ENCODE measurements around the gene UMAD1. TPM values are rescaled to one million over a fixed set of nuclear protein-coding genes. Genes with fewer than 3 reads are reported as not detected.

The UMAD1 gene
- total and polyA plus RNA-seq, 10 donors, result 7.6 to 21.2 (median 14.2) TPM

- Histone ChIP-seq H3K4me3 (no peak overlapping the region), H3K9me3 (no peaks in the 10 kb centered on the region), H3K36me3 (no peaks in the 10 kb centered on the region), H3K4me1 (peaks cover 2 to 23% (median 13%) of the 10 kb centered on the region in 6 donors), H3K27ac (no peak overlapping the region), H3K27me3 (replicated peaks in 1 of 7) (no peaks in the 10 kb centered on the region)
- WGBS, 5 donors, result 48 to 94% (median 70%) methylated on average over 2 of the region's 2 CpGs
- intact Hi-C loops (cut with DNase I; ENCODE audit: low total_unique reads), result no loop called here
- TF ChIP-seq POLR2A (IDR thresholded peaks at IDR 0.05) (no peak), POLR2AphosphoS5 (IDR thresholded peaks at IDR 0.05) (no peak), CTCF (IDR thresholded peaks at IDR 0.05 in 8 of 11, conservative IDR thresholded peaks at IDR 0.05 in 3 of 11) (no peak)
- no peak for DNase-seq
These were observed 221.8 kb downstream of the UMAD1 start for GRCh38 chr7:7862393-7862792.

- no peaks in the 10 kb centered on the region for H3K27me3 ChIP-seq (replicated peaks in 1 of 7)
- intact Hi-C loops (cut with DNase I; ENCODE audit: low total_unique reads), result no loop called here
- WGBS, 5 donors, result 22 to 35% (median 24%) methylated on average over 10 of the region's 10 CpGs
These were observed 227.5 kb downstream of the UMAD1 start for GRCh38 chr7:7867846-7868571.

GRCh38 chr7:7868572-7868899, 228.0 kb downstream of the UMAD1 start:
- WGBS, 5 donors, result 11 to 69% (median 61%) methylated on average over 1 of the region's 1 CpG
- DNase-seq, result no peak
- Histone ChIP-seq H3K9me3 (no peaks in the 10 kb centered on the region), H3K27ac (peak overlapping the region in 4 of 8 donors; percentile 35 to 71 (median 45)), H3K4me1 (peaks cover 10 to 25% (median 18%) of the 10 kb centered on the region in 6 donors), H3K4me3 (peak overlapping the region in 1 of 8 donors; percentile 35), H3K27me3 (replicated peaks in 1 of 7) (no peaks in the 10 kb centered on the region), H3K36me3 (no peaks in the 10 kb centered on the region)
- TF ChIP-seq POLR2A (IDR thresholded peaks at IDR 0.05), result no peak
- TF ChIP-seq CTCF (IDR thresholded peaks at IDR 0.05 in 8 of 11, conservative IDR thresholded peaks at IDR 0.05 in 3 of 11), result no peak
- TF ChIP-seq POLR2AphosphoS5 (IDR thresholded peaks at IDR 0.05), result no peak
- intact Hi-C loops (cut with DNase I; ENCODE audit: low total_unique reads), result no loop called here

More at GRCh38 chr7:7867846-7868571, 227.5 kb downstream of the UMAD1 start:
- no peaks in the 10 kb centered on the region for H3K36me3 ChIP-seq
- DNase-seq, result no peak
- H3K4me1 ChIP-seq, result peaks cover 10 to 25% (median 18%) of the 10 kb centered on the region in 6 donors
- H3K9me3 ChIP-seq, result no peaks in the 10 kb centered on the region
- peak overlapping the region in 5 of 8 donors; percentile 35 to 71 (median 45) for H3K27ac ChIP-seq
- TF ChIP-seq POLR2AphosphoS5 (IDR thresholded peaks at IDR 0.05) (no peak), POLR2A (IDR thresholded peaks at IDR 0.05) (no peak), CTCF (IDR thresholded peaks at IDR 0.05 in 8 of 11, conservative IDR thresholded peaks at IDR 0.05 in 3 of 11) (no peak)
- H3K4me3 ChIP-seq, result peak overlapping the region in 1 of 8 donors; percentile 35

GRCh38 chr7:7869036-7869435, 228.5 kb downstream of the UMAD1 start:
- no peaks in the 10 kb centered on the region for H3K36me3 ChIP-seq
- H3K4me3 ChIP-seq, result no peak overlapping the region
- no peak for DNase-seq
- H3K9me3 ChIP-seq, result no peaks in the 10 kb centered on the region
- peak overlapping the region in 2 of 8 donors; percentile 35 to 71 for H3K27ac ChIP-seq
- TF ChIP-seq POLR2AphosphoS5 (IDR thresholded peaks at IDR 0.05) (no peak), POLR2A (IDR thresholded peaks at IDR 0.05) (no peak), CTCF (IDR thresholded peaks at IDR 0.05 in 8 of 11, conservative IDR thresholded peaks at IDR 0.05 in 3 of 11) (no peak)
- 0 to 97% (median 48%) methylated on average over 1 of the region's 1 CpG for WGBS, 5 donors
- H3K4me1 ChIP-seq, result peaks cover 10 to 25% (median 18%) of the 10 kb centered on the region in 6 donors
- H3K27me3 ChIP-seq (replicated peaks in 1 of 7), result no peaks in the 10 kb centered on the region
- intact Hi-C loops (cut with DNase I; ENCODE audit: low total_unique reads), result no loop called here
